Fibroblast of lung (primary cell): ENCODE data around the gene SYT9. TPM values are rescaled to one million over a fixed set of nuclear protein-coding genes. Genes with fewer than 3 reads are reported as not detected.

Experiments
- DNase-seq, 2 donors: peaks; one replicate each; pipeline versions ENCODE4 v3.0.0 to v3.0.0-alpha.2; 2010; ENCODE audit warnings: low read depth in 2 of 2
- H2AFZ ChIP-seq: 2 replicates; pipeline ENCODE4 v1.5.1; 2012; ENCODE audit warnings: low read length, control low read depth, inconsistent platforms
- H3K27ac ChIP-seq: 2 replicates; pipeline ENCODE4 v1.5.1; 2011; ENCODE audit warnings: low read length, control low read depth; ENCODE audit not compliant: insufficient read depth
- H3K27me3 ChIP-seq: 2 replicates; pipeline ENCODE4 v1.5.1; 2011; ENCODE audit warnings: mild to moderate bottlenecking, low read length; ENCODE audit not compliant: control insufficient read depth, insufficient read depth
- H3K36me3 ChIP-seq: 2 replicates; pipeline ENCODE4 v1.5.1; 2011; ENCODE audit warnings: low read length; ENCODE audit not compliant: control insufficient read depth, insufficient read depth
- H3K4me1 ChIP-seq: 2 replicates; pipeline ENCODE4 v1.5.1; 2011; ENCODE audit warnings: low read length; ENCODE audit not compliant: control insufficient read depth, insufficient read depth; ENCODE audit errors: extremely low read depth
- H3K4me2 ChIP-seq: 2 replicates; pipeline ENCODE4 v1.5.1; 2011; ENCODE audit warnings: low read length, control low read depth; ENCODE audit not compliant: insufficient read depth; ENCODE audit errors: extremely low read depth
- H3K4me3 ChIP-seq, 4 experiments: fragments of 200-600 bp in 1 of 4; sonication (generic) in 1 of 4; replicated peaks in 1 of 4; 2 replicates each; pipeline ENCODE4 v1.5.1; 2011 to 2016; ENCODE audit warnings: low read length in 4 of 4, low read depth in 3 of 4, mild to moderate bottlenecking in 3 of 4, control low read depth in 2 of 4, inconsistent platforms in 1 of 4, mixed read lengths in 1 of 4; ENCODE audit not compliant: insufficient read depth in 1 of 4; ENCODE audit errors: control extremely low read depth in 1 of 4
- H3K79me2 ChIP-seq: 2 replicates; pipeline ENCODE4 v1.5.1; 2012; ENCODE audit warnings: mild to moderate bottlenecking, low read length, inconsistent platforms; ENCODE audit not compliant: control insufficient read depth, insufficient read depth
- H3K9ac ChIP-seq: 2 replicates; pipeline ENCODE4 v1.5.1; 2011; ENCODE audit warnings: mild to moderate bottlenecking, low read length, control low read depth; ENCODE audit not compliant: insufficient read depth
- H3K9me3 ChIP-seq: 2 replicates; pipeline ENCODE4 v1.5.1; 2012; ENCODE audit warnings: low read depth, low read length; ENCODE audit not compliant: control insufficient read depth, insufficient read depth
- H4K20me1 ChIP-seq: 2 replicates; pipeline ENCODE4 v1.5.1; 2011; ENCODE audit warnings: low read length; ENCODE audit not compliant: control insufficient read depth, insufficient read depth; ENCODE audit errors: extremely low read depth
- EZH2 ChIP-seq: IDR thresholded peaks from 2 replicates; pipeline ENCODE4 v1.5.1; 2012; ENCODE audit warnings: low read length, control low read depth, mild to moderate bottlenecking; ENCODE audit errors: missing control alignments
- polyA plus RNA-seq, 2 donors: library from polyadenylated mRNA; depleted of rRNA in 1 of 2; stranded (reverse) in 1 of 2; unstranded in 1 of 2; fragments of >200 nt; gene quantifications; 2 replicates each; pipeline ENCODE4 v1.2.1, GENCODE V29; 2011 to 2012; ENCODE audit warnings: missing spikeins in 1 of 2
- total RNA-seq: library from RNA; depleted of rRNA; stranded (reverse); fragments of >200 nt; gene quantifications from 2 replicates; pipeline ENCODE4 v1.2.1, GENCODE V29; 2014
- TF ChIP-seq, protein P1 (sequence below), 2 donors: IDR thresholded peaks in 1 of 2; conservative IDR thresholded peaks in 1 of 2; 1 replicate in 1 of 2; 2 replicates in 1 of 2; pipeline ENCODE4 v1.5.1; 2011 to 2012; ENCODE audit warnings: low read length in 2 of 2, control low read depth in 1 of 2, inconsistent platforms in 1 of 2, low read depth in 1 of 2, mild to moderate bottlenecking in 1 of 2

Gene SYT9
- total and polyA plus RNA-seq, 2 donors (not counting 1 experiment from before 2014, with no cell fraction given): not detected

DNA sequence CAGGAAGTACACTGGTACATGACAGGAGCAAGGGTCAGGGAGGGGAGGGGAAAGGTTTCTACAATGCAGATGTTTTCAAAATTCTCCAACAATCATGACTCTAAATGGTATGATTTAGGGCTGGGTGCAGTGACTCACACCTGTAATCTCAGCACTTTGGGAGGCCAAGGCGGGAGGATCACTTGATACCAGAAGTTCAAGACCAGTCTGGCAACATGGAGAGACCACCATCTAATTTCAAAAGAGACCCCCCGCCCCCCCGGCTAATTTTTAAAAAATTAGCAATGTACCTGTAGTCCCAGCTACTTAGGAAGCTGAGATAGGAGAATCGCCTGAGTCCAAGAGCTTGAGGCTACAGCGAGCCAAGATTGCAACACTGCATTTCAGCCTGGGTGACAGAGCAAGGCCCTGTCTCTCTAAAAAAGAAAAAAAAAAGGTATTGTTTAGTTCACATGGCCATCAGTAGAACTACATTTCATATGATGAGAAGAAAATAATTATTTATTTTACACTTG lies 217.7 kb downstream of the SYT9 start:
- Histone ChIP-seq H3K9me3 (no peaks in the 10 kb centered on the region), H3K4me2 (no peak overlapping the region), H3K4me3 (no peak overlapping the region), H3K36me3 (no peaks in the 10 kb centered on the region), H3K27me3 (no peaks in the 10 kb centered on the region), H3K27ac (no peak overlapping the region), H3K4me1 (no peaks in the 10 kb centered on the region), H3K79me2 (no peaks in the 10 kb centered on the region), H3K9ac (no peak overlapping the region), H2AFZ (no peak overlapping the region), H4K20me1 (no peaks in the 10 kb centered on the region)
- no peak for DNase-seq
- TF ChIP-seq, protein P1, sequence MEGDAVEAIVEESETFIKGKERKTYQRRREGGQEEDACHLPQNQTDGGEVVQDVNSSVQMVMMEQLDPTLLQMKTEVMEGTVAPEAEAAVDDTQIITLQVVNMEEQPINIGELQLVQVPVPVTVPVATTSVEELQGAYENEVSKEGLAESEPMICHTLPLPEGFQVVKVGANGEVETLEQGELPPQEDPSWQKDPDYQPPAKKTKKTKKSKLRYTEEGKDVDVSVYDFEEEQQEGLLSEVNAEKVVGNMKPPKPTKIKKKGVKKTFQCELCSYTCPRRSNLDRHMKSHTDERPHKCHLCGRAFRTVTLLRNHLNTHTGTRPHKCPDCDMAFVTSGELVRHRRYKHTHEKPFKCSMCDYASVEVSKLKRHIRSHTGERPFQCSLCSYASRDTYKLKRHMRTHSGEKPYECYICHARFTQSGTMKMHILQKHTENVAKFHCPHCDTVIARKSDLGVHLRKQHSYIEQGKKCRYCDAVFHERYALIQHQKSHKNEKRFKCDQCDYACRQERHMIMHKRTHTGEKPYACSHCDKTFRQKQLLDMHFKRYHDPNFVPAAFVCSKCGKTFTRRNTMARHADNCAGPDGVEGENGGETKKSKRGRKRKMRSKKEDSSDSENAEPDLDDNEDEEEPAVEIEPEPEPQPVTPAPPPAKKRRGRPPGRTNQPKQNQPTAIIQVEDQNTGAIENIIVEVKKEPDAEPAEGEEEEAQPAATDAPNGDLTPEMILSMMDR (conservative IDR thresholded peaks at IDR 0.05 in 1 of 2, IDR thresholded peaks at IDR 0.05 in 1 of 2; ENCODE audit: low read depth in 1 of 2, low read length in 2 of 2): no peak
- no peak for TF ChIP-seq EZH2

DNA sequence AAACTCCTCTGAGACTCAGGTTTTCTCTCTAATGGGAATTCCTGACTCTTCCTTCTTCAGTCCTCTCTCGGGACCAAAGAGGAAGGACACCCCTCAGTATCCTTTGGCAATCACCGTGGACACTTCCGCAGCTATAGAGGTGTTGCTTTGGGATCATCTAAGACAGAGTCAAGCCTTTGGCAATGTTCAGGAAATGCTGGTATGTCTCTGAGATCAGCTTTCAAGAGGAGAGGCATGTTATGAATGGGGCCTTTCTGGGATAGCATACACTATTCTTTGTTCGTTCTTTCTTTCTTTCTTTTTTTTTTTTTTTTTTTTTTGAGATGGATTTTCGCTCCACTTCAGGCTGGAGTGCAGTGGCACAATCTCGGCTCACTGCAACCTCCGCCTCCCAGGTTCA lies 219.4 kb downstream of the SYT9 start:
- Histone ChIP-seq H3K4me2 (no peak overlapping the region), H3K36me3 (no peaks in the 10 kb centered on the region), H3K27ac (no peak overlapping the region), H3K4me3 (no peak overlapping the region), H4K20me1 (no peaks in the 10 kb centered on the region), H3K9me3 (no peaks in the 10 kb centered on the region), H3K79me2 (no peaks in the 10 kb centered on the region), H3K4me1 (no peaks in the 10 kb centered on the region), H2AFZ (no peak overlapping the region), H3K9ac (no peak overlapping the region), H3K27me3 (no peaks in the 10 kb centered on the region)
- no peak for DNase-seq
- TF ChIP-seq, protein P1 (conservative IDR thresholded peaks at IDR 0.05 in 1 of 2, IDR thresholded peaks at IDR 0.05 in 1 of 2; ENCODE audit: low read depth in 1 of 2, low read length in 2 of 2): no peak
- TF ChIP-seq EZH2: no peak

DNA sequence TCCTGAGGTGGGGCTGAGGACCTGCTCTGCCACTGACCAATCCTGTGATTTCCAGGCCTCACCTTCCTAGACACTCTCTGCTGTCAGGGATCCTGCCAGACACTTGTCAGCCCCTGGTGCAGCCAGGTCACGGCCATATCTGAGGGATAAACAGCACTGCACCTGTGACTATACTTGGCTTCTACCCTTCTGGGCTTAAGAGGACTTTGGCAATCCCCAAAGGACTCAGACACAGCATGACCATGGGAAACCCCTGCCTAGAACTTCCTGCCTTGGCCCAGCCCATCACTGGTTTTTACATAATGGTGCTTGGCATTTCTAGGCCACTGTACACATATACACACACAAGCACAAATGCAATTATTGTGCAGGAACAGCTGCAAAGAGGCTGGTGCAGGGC lies 222.0 kb downstream of the SYT9 start:
- H3K9ac ChIP-seq: no peak overlapping the region
- no peaks in the 10 kb centered on the region for H4K20me1 ChIP-seq
- DNase-seq: no peak
- no peaks in the 10 kb centered on the region for H3K9me3 ChIP-seq
- H2AFZ ChIP-seq: no peak overlapping the region
- no peaks in the 10 kb centered on the region for H3K36me3 ChIP-seq
- no peaks in the 10 kb centered on the region for H3K79me2 ChIP-seq
- no peak overlapping the region for H3K4me2 ChIP-seq
- no peaks in the 10 kb centered on the region for H3K27me3 ChIP-seq
- H3K4me3 ChIP-seq: no peak overlapping the region
- no peaks in the 10 kb centered on the region for H3K4me1 ChIP-seq
- no peak overlapping the region for H3K27ac ChIP-seq
- TF ChIP-seq, protein P1 (conservative IDR thresholded peaks at IDR 0.05 in 1 of 2, IDR thresholded peaks at IDR 0.05 in 1 of 2; ENCODE audit: low read depth in 1 of 2, low read length in 2 of 2): no peak
- no peak for TF ChIP-seq EZH2
